Measurements from ENCODE around the gene TLE5. TPM values are rescaled to one million over a fixed set of nuclear protein-coding genes. Genes with fewer than 3 reads are reported as not detected.
"Not testable (repeated sequence)": the region's sequence is repeated elsewhere in the genome, so short reads cannot be mapped to it uniquely, and the experiment has no call there.

The TLE5 gene
- total and polyA plus RNA-seq, 2 donors (not counting 3 experiments of a cell fraction or from before 2014, with no cell fraction given) = 393 to 574 TPM

GRCh38 chr19:3094601-3095440 lies 32.5 kb upstream of the TLE5 start:
- H3K79me2 ChIP-seq (ENCODE audit: control insufficient read depth, insufficient read depth, low read length) = peaks cover 54% of the 10 kb centered on the region
- H3K27ac ChIP-seq (ENCODE audit: insufficient read depth, low read depth, low read length) = peak overlapping the region; percentile 51
- no peaks in the 10 kb centered on the region for H3K9me1 ChIP-seq (replicated peaks; ENCODE audit: control insufficient read depth, extremely low read depth, insufficient read depth, low read length)
- no peaks in the 10 kb centered on the region for H3K9me3 ChIP-seq (replicated peaks; ENCODE audit: control insufficient read depth, insufficient read depth, low read length)
- dilution Hi-C loops (cut with MboI; ENCODE audit: extremely low pct_ligation_motif_present, low sequenced_read_pairs) = no loop called here
- peak overlapping the region; percentile 75 for H3K9ac ChIP-seq (replicated peaks; ENCODE audit: extremely low read depth, insufficient read depth, low read length)
- H3K4me2 ChIP-seq (ENCODE audit: insufficient read depth, low read length) = peak overlapping the region; percentile 77
- BruUV-seq (replicated peaks) = TSS peak; percentile 53
- TF ChIP-seq, protein P1, sequence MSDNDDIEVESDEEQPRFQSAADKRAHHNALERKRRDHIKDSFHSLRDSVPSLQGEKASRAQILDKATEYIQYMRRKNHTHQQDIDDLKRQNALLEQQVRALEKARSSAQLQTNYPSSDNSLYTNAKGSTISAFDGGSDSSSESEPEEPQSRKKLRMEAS (IDR thresholded peaks at IDR 0.05; ENCODE audit: insufficient read depth, insufficient read length) = no peak
- CTCF ChIA-PET = interaction anchor here (0.9 to 2.6 kb wide), 3 partner anchors 9 to 144 kb away, joined by 3 to 18 read pairs (median 7); no protein-coding TSS in a partner anchor
- no peak overlapping the region for H2AFZ ChIP-seq (ENCODE audit: low read depth, low read length)
- H3K36me3 ChIP-seq (ENCODE audit: control insufficient read depth in 2 of 2, extremely low read depth in 1 of 2, insufficient read depth in 2 of 2, low read length in 2 of 2) = no peaks in the 10 kb centered on the region
- no peaks in the 10 kb centered on the region for H4K20me1 ChIP-seq (replicated peaks; ENCODE audit: control insufficient read depth, extremely low read depth, insufficient read depth, low read length)
- no peaks in the 10 kb centered on the region for H3K27me3 ChIP-seq (ENCODE audit: control insufficient read depth in 2 of 2, insufficient read depth in 2 of 2, low read length in 2 of 2)
- POLR2A ChIA-PET = no interaction called here
- peak overlapping the region; percentile 64 to 99 (median 76) for H3K4me3 ChIP-seq (replicated peaks in 1 of 3; ENCODE audit: insufficient read depth in 1 of 3, low read depth in 1 of 3, low read length in 3 of 3)
- no peak for DNase-seq (ENCODE audit: low read depth, low spot score)
- intact Hi-C loops (cut with micrococcal nuclease) = loop anchor here (1.0 to 2.0 kb wide), 2 partner anchors 13 to 60 kb away; no protein-coding TSS in a partner anchor
- FAIRE-seq = no peak
- peaks cover 36% of the 10 kb centered on the region for H3K4me1 ChIP-seq (ENCODE audit: control insufficient read depth, extremely low read depth, insufficient read depth, low read length)

DNA sequence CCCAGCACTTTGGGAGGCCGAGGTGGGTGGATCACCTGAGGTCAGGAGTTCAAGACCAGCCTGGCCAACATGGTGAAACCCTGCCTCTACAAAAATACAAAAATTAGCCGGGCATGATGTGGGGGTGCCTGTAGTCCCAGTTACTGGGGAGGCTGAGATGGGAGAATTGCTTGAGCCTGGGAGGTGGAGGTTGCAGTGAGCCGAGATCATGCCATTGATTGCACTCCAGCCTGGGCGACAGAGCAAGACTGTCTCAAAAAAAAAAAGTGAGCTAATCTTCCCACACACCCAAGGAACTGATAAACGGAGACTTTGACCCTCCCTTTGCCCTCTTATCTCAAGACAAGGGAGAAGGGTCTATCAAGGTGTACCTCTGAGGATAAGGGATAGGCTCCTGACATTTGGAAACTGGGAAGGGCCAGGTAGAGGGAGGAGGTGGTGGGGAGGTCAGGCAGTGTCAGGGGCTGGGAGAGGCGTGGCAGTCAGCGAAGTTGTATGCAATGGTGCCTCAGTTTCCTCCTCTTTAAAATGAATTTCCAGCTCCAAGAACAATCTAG lies 27.1 kb upstream of the TLE5 start:
- H3K9ac ChIP-seq (replicated peaks; ENCODE audit: extremely low read depth, insufficient read depth, low read length); H3K4me3 ChIP-seq (replicated peaks in 1 of 3; ENCODE audit: insufficient read depth in 1 of 3, low read depth in 1 of 3, low read length in 3 of 3); H4K20me1 ChIP-seq (replicated peaks; ENCODE audit: control insufficient read depth, extremely low read depth, insufficient read depth, low read length); DNase-seq (ENCODE audit: low read depth, low spot score); FAIRE-seq; H2AFZ ChIP-seq (ENCODE audit: low read depth, low read length); H3K4me1 ChIP-seq (ENCODE audit: control insufficient read depth, extremely low read depth, insufficient read depth, low read length); H3K9me1 ChIP-seq (replicated peaks; ENCODE audit: control insufficient read depth, extremely low read depth, insufficient read depth, low read length); H3K36me3 ChIP-seq (ENCODE audit: control insufficient read depth in 2 of 2, extremely low read depth in 1 of 2, insufficient read depth in 2 of 2, low read length in 2 of 2); H3K4me2 ChIP-seq (ENCODE audit: insufficient read depth, low read length); H3K27ac ChIP-seq (ENCODE audit: insufficient read depth, low read depth, low read length); H3K9me3 ChIP-seq (replicated peaks; ENCODE audit: control insufficient read depth, insufficient read depth, low read length); intact Hi-C loops (cut with micrococcal nuclease); H3K79me2 ChIP-seq (ENCODE audit: control insufficient read depth, insufficient read depth, low read length); dilution Hi-C loops (cut with MboI; ENCODE audit: extremely low pct_ligation_motif_present, low sequenced_read_pairs); H3K27me3 ChIP-seq (ENCODE audit: control insufficient read depth in 2 of 2, insufficient read depth in 2 of 2, low read length in 2 of 2); BruUV-seq (replicated peaks): not testable (repeated sequence)
- ChIA-PET CTCF (interaction anchor here (0.9 to 5.7 kb wide), 3 partner anchors 15 to 37 kb away, joined by 3 to 32 read pairs (median 3); no protein-coding TSS in a partner anchor), POLR2A (interaction anchor here (0.7 kb wide), 1 partner anchor 15 kb away, joined by 3 read pairs; no protein-coding TSS in a partner anchor)

Measured in endothelial cell of umbilical vein (primary cell).